ENCODE data around the gene MT1X. TPM values are rescaled to one million over a fixed set of nuclear protein-coding genes. Genes with fewer than 3 reads are reported as not detected.

MT1X gene
- total RNA-seq, 2 experiments from 2014 or later: 17.1 to 21.2 TPM

DNA sequence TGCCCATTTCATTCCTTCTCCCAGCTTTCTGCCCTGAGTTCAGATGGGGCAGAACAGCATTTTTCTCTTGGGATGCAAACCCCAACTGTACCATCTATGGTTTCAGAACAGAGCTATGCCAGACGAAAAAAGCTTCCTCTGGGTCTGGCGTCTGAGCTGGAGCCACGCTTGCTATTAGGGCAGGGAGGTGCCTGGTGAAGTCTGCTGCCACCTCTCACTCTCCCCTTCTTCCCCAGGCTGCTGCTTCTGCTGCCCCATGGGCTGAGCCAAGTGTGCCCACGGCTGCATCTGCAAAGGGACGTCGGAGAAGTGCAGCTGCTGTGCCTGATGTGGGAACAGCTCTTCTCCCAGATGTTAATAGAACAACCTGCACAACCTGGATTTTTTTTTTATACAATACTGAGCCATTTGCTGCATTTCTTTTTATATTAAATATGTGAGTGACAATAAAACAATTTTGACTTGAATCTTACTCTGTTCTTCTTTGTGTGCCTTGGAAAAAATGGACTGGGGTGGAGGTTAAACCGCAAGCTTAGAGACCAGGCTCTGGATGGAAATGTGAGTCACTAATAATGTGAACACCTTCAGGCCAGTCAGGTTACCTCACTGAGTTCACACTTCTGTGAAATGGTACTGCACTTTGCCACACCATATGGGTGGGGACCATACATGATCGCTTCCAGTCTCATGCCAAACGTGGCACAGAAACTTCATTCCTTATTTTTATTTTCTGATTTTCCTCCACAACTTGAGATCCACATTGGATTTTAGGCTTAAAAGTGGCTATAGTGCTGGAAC, 45.5 kb upstream of the MT1X start:
- ChIA-PET POLR2A (no interaction called here), CTCF (ENCODE audit: unreplicated experiment) (interaction anchor here (0.6 kb wide), 1 partner anchor 31 kb away, joined by 3 read pairs; no protein-coding TSS in a partner anchor)
- no peak for DNase-seq (ENCODE audit: low spot score)
- intact Hi-C loops (cut with micrococcal nuclease; ENCODE audit: unreplicated experiment): no loop called here
- Histone ChIP-seq H3K79me2 (ENCODE audit: insufficient read depth, low read depth, low read length) (no peaks in the 10 kb centered on the region), H4K20me1 (ENCODE audit: insufficient read depth, low read length) (no peaks in the 10 kb centered on the region), H3K9me3 (ENCODE audit: low read length) (no peaks in the 10 kb centered on the region), H3K27ac (ENCODE audit: low read depth, low read length, poor library complexity, severe bottlenecking) (no peak overlapping the region), H3K4me1 (ENCODE audit: insufficient read depth, low read length, poor library complexity, severe bottlenecking) (no peaks in the 10 kb centered on the region), H3K4me3 (ENCODE audit: low read depth, low read length, poor library complexity, severe bottlenecking) (no peak overlapping the region), H3K36me3 (ENCODE audit: insufficient read depth, low read length) (no peaks in the 10 kb centered on the region), H3K9me2 (ENCODE audit: insufficient read depth, low read length) (no peaks in the 10 kb centered on the region), H2AFZ (ENCODE audit: low read length) (no peak overlapping the region), H3K4me2 (ENCODE audit: low read length) (no peak overlapping the region)
- TF ChIP-seq, protein P1, sequence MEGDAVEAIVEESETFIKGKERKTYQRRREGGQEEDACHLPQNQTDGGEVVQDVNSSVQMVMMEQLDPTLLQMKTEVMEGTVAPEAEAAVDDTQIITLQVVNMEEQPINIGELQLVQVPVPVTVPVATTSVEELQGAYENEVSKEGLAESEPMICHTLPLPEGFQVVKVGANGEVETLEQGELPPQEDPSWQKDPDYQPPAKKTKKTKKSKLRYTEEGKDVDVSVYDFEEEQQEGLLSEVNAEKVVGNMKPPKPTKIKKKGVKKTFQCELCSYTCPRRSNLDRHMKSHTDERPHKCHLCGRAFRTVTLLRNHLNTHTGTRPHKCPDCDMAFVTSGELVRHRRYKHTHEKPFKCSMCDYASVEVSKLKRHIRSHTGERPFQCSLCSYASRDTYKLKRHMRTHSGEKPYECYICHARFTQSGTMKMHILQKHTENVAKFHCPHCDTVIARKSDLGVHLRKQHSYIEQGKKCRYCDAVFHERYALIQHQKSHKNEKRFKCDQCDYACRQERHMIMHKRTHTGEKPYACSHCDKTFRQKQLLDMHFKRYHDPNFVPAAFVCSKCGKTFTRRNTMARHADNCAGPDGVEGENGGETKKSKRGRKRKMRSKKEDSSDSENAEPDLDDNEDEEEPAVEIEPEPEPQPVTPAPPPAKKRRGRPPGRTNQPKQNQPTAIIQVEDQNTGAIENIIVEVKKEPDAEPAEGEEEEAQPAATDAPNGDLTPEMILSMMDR (conservative IDR thresholded peaks at IDR 0.05; ENCODE audit: low read length): no peak
- TF ChIP-seq EZH2phosphoT487 (IDR thresholded peaks at IDR 0.05; ENCODE audit: borderline replicate concordance, low read depth, low read length): no peak
- BruUV-seq (replicated peaks): no TSS peak

DNA sequence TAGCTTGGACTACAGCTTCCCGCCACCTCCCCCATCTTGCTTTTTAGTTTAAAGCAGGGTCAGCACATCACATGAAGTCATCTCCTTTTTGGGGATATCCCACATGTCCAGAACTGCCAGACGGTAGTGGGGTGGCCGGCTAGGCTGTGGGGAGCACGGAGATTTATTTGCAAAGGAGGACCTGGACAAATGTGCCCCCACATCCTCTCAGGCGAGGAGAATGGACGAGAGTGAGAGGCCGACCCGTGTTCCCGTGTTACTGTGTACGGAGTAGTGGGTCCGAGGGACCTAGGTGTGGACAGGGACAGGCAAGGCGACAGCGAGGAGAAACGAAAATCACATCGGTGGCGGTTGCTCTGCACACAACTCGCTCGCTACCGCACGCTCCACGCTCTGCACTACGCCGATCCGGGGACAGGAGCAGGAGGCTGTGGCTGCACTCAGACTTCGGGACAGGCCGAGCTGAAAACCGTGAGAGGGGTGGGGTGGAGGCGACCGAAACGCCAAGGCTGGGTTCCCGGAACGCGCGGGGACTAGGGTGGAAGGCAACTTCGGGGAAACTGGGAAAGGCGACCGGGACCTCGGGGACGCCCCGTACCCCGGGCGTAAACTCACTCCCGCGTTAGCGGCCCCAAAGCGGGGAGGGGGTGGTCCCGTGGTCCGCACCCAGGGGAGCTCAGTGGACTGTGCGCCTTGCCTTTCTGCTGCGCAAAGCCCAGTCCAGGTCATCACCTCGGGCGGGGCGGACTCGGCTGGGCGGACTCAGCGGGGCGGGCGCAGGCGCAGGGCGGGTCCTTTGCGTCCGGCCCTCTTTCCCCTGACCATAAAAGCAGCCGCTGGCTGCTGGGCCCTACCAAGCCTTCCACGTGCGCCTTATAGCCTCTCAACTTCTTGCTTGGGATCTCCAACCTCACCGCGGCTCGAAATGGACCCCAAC, 44.2 kb upstream of the MT1X start, which contains the start of gene MT1A:
MT1A (plus strand) TSS at position 853 of the 937 bp plus-strand sequence; CDS start at position 926, 73 bp downstream.
- DNase-seq (ENCODE audit: low spot score): no peak
- H3K79me2 ChIP-seq (ENCODE audit: insufficient read depth, low read depth, low read length): no peaks in the 10 kb centered on the region
- H2AFZ ChIP-seq (ENCODE audit: low read length): no peak within 1 kb of the TSS
- no peaks in the 10 kb centered on the region for H3K36me3 ChIP-seq (ENCODE audit: insufficient read depth, low read length)
- no peak within 1 kb of the TSS for H3K4me3 ChIP-seq (ENCODE audit: low read depth, low read length, poor library complexity, severe bottlenecking)
- no peak within 1 kb of the TSS for H3K27ac ChIP-seq (ENCODE audit: low read depth, low read length, poor library complexity, severe bottlenecking)
- CTCF ChIA-PET (ENCODE audit: unreplicated experiment): no interaction called here
- H3K9me3 ChIP-seq (ENCODE audit: low read length): no peaks in the 10 kb centered on the region
- H4K20me1 ChIP-seq (ENCODE audit: insufficient read depth, low read length): no peaks in the 10 kb centered on the region
- H3K4me2 ChIP-seq (ENCODE audit: low read length): no peak within 1 kb of the TSS
- POLR2A ChIA-PET: interaction anchor here (0.5 kb wide), 1 partner anchor 62 kb away, joined by 6 read pairs; no protein-coding TSS in a partner anchor
- H3K9me2 ChIP-seq (ENCODE audit: insufficient read depth, low read length): no peaks in the 10 kb centered on the region
- no peak for TF ChIP-seq EZH2phosphoT487 (IDR thresholded peaks at IDR 0.05; ENCODE audit: borderline replicate concordance, low read depth, low read length)
- TF ChIP-seq, protein P1 (conservative IDR thresholded peaks at IDR 0.05; ENCODE audit: low read length): no peak
- H3K4me1 ChIP-seq (ENCODE audit: insufficient read depth, low read length, poor library complexity, severe bottlenecking): no peaks in the 10 kb centered on the region
- no TSS peak for BruUV-seq (replicated peaks)
- intact Hi-C loops (cut with micrococcal nuclease; ENCODE audit: unreplicated experiment): no loop called here

All from OCI-LY7 (cell line).